Left ventricle myocardium superior (tissue), 1 donor: Measurements from ENCODE around the gene B3GALT6. TPM values are rescaled to one million over a fixed set of nuclear protein-coding genes. Genes with fewer than 3 reads are reported as not detected.
A peak's percentile ranks its signal among the peaks of the same experiment; 100 is the strongest.

ENCODE experiments used
- ATAC-seq: fragments of 200-7000 bp; cut with Tn5 transposase; one replicate; pipeline ENCODE4 v1.9.1; 2020; ENCODE audit warnings: mild to moderate bottlenecking, moderate library complexity
- DNase-seq: peaks from one replicate; pipeline ENCODE4 v3.0.0-alpha.2; 2020
- intact Hi-C: fragments of 100-400 bp; cut with micrococcal nuclease; formaldehyde crosslinking; loops from one replicate; pipeline ENCODE4 v1.11.0; 2022
- total RNA-seq: library from RNA; stranded (reverse); fragmentation: NEBNext Ultra II Directional; extraction: Animal tissue kit (Norgen Biotek cat#: 25700); gene quantifications from one replicate; pipeline ENCODE4 v1.2.1, GENCODE V29; 2021
- donor health status: DM: no; HTN: yes; CAD: no; lungs with severe emphysema.

Gene B3GALT6
- total RNA-seq, 1 donor from 2014 or later: 7.5 TPM

DNA sequence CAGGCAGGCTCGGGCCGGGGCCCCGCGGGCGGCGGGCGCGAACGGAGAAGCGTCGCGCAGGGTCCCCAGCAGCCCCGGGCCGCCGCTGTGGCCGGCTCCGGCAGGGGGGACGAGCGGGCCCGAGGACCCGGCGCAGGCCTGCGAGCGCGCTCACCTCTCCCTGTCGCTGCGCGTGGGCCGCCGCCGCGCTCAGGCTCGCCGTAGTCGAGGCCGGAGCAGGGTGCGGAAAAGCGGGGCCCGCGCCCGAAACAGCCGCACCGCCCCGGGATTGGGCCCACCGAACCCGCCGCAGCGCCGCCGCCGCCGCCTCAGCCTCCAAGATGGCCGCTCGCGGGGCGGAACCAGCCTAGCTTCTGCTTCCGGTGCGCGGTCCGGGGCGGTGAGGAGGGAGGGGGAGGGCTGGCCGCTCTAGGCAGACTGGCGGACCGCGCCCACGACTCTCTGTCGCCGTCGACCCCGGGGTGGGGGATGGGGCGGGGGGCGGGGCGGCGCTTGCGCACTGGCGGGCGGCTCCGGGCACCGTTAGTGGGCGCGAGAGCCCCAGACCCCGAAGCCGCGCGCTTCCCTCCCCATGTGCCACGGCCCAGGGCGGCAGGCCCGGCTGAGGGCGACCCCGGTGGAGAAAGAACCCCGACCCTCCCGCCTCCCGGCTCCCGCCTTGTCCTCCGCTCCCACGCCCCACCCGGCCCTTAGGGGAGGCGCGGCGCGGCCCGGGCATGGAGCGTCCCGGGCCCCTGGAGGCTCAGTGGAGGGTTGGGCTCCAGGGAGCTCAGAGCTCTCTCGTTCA, 41.7 kb downstream of the B3GALT6 start, which contains the start of gene UBE2J2:
Gene UBE2J2, minus strand, starts transcription at position 343 of the 787 bp plus-strand sequence. CDS start 5,862 bp downstream, outside the sequence.
- DNase-seq: peak; percentile 96
- intact Hi-C loops: no loop called here
- ATAC-seq: peak; percentile 98

DNA sequence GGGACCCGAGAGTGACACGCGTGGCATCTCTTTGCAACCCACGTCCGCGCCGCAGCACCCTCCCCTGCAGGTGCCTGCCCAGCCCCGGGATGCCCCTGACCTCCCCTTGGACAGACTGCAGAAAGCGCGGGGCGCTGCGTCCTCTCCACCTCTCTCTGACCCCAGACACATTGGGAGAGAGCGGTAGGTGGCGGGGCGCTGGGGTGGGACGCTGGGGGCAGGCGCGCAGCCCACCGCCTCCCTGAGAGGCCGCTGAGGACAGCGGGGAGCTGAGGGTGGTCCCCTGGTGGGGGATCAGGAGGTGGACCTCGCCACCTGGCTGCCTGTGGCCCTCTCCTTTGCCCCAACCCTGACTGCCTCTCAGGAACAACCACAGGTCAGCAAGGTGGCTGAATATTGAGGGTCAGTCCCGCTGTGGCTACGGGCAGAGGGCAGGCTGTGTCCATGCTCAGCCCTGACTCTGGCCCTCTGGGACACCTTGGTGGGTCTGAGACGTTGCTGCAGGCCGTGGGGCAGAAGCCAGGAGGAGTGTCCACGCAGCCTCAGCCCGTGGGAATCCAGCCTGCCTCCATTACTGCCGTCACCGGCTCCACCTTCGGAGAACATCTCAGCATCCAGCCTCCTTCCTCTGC, 42.4 kb downstream of the B3GALT6 start:
- ATAC-seq: peak; percentile 53
- DNase-seq: no peak
- intact Hi-C loops: no loop called here

DNA sequence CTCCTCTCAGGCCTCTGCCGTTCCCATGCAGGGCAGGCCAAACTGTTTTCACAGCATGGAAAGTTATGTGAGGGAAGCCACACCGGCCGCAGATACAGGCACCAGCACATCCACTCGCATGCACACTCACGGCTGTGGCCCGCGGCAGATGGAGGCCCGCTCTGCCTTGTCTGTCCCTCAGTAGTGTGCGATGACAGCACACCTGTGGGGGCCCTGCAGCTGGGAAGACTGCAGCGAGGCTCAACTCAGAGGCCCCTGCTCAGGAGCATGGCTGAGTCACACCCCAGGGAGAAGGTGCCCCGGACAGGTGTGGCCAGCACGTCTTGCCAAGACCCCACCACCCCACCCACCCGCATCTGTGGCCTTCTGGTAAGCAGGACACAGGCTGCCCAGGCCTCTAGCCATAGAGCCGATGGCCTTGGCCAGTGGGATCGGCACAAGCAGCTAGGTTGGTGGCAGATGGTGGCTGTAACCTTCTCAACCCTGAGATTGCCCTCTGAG, 42.9 kb downstream of the B3GALT6 start:
- ATAC-seq: no peak
- intact Hi-C loops: no loop called here
- DNase-seq: no peak

DNA sequence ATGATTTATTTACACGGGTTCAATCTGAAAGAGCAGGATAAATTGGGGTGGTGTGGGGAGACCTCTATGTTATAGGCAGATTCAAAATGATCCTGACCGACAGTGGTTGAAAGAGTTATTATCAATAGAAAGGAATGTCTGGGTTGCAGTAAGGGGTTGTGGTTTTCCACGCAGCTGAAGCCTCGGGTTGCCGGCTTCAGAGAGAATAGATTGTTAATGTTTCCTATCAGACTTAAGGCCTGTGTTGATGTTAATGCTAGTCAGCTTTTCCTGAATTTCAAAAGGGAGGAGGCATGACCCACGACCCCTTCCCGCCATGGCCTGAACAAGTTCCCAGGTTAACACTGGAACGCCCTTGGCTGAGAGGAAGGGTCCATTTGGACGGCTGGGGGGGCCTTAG, 43.8 kb downstream of the B3GALT6 start:
- ATAC-seq (no peak), DNase-seq (no peak)
- intact Hi-C loops: no loop called here

DNA sequence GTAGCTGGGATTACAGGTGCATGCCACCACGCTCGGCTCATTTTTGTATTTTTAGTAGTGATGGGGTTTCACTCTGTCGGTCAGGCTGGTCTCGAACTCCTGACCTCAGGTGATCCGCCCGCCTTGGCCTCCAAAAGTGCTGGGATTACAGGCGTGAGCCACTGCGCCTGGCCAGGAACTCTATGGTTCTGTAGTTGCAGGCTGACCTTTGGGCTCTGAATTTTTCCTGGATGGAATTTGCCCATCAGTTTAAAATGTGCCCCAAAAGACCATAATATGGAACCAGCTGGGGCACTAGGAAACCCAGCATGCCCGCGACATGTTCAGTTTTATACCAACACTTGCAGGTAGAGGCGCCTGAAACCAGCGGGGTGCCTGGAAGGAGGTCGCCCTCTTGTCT, 46.6 kb downstream of the B3GALT6 start:
- ATAC-seq (no peak), DNase-seq (no peak)
- intact Hi-C loops: no loop called here

DNA sequence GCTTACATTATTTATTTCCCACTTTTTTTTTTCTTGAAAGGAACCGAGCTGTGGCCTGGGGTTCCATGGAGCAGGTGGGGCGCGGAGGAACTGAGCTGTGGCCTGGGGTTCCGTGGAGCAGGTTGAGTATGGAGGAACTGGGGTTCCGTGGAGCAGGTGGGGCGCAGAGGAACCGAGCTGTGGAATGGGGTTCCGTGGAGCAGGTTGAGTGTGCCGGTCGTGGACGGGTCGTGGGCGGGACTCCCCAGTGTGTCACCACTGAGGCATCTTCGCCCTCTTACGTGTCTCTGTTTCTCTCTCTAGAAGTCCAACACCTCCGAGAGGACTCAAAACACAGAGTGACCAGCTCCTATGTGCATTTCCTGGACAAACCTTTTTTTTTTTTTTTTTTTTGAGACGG, 47.0 kb downstream of the B3GALT6 start:
- intact Hi-C loops: no loop called here
- no peak for ATAC-seq
- no peak for DNase-seq

DNA sequence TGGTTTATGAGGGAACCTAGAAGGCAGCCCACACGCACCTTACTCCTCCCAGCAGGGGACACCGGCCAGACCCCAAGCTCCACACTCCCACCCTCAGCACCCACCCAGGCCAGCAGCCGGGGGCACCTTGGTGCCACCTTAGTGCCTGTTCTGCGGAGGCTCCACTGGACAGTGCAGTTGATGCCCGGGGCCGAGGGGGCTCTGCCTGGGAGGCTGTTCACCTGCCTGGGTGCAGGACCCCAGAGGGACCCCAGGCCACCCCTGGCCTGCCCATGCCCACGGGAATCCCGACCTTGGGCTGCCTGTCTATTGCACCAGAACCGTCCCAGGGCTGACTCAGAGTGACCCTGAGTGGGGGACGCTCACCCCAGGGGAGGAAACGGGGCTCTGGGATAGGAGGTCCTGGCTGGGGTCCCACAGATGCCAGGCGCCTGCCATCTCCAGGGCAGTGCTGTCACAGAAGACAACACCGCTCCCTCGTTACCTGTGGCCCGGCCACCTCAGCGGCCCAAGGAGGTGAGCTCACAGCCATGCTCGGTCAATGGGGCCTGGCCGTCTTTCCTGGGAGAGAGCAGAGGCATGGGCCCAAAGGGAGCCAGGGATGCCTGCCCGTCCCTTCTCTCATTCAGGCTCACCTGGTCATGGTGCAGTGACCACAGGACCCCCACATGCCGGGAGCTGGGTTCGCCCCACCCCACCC, 48.9 kb downstream of the B3GALT6 start:
- DNase-seq: no peak
- no peak for ATAC-seq
- intact Hi-C loops: no loop called here

DNA sequence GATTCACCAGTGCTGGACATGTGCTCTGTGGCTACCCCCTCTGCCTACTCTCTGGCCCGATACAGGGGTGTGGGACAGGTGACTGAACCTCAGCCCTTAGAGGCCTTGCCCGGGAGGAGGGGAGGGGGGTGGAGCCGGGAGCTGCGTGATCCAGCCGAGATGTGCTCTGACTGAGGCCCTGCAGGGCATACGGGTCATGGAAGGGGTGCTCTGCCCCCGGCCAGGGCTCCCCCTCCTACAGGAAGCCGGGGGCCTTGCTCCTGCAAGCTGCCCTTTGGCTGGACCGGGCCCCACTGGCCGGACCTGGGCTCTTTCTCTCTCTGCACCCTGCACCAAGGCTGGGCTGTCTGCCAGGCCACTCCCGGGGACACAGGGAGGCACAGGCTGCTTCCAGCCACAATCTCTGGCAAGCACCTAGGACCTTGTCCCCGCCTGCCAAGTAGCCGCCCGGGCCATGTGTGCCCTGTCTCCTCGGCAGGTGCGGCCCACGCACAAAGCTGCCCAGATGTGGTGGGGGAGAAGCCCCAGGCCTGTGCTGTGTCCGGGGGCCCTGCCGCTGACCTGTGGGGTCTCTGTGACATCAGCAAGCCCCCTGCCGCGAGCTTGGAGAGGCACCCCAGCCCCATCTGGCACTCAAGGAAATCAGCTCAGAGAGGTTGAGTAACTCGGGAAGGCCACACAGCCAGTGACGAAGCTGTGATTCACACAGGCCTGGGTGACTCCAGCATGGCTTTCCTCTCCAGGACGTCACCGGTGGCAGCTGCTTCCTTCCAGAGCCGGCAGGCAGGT, 49.7 kb downstream of the B3GALT6 start:
- DNase-seq: peak; percentile 93
- intact Hi-C loops: no loop called here
- peak; percentile 94 for ATAC-seq

DNA sequence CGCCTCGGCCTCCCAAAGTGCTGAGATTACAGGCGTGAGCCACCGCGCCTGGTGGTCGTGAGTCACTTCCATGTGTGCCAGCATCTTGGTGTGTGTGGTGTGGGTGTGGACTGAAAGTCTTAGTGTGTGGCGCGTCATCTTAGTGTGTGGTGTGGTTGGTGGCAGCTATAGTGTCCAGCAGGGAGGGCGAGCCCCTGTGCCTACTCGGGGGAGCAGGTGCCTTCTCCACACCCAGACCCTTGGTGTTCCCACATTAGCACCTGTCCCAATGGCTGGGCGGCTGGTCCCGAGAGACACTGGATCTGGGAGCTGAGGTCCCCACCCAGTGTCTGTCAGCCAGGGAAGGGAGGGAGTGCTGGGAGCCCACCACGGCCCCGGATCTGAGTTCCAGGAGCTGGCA, 51.0 kb downstream of the B3GALT6 start:
- ATAC-seq (no peak), DNase-seq (no peak)
- intact Hi-C loops: no loop called here

DNA sequence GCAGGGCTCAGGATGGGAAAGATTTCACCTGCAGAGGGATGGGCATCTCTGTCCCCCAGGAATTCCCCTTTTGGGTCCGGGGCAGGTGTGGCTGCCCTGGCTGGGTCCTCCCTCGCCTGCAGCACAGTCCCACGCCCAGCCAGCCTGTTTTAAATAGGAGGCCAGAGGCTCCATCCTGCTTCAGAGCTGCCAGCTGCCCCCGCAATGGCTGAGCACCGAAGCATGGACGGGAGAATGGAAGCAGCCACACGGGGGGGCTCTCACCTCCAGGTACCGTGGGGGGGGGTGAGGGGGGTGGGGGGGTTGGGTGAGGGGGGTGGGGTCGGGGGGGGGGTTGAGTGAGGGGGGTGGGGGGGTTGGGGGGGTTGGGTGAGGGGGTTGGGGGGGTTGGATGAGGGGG, 51.8 kb downstream of the B3GALT6 start:
- no peak for ATAC-seq
- DNase-seq: no peak
- intact Hi-C loops: no loop called here

Other genes starting within 250 kb of the B3GALT6 start
- gene HES4, start 232.1 kb upstream of the B3GALT6 start, total RNA-seq: 39.4 TPM
- gene ISG15, start 218.7 kb upstream of the B3GALT6 start, total RNA-seq: 16.4 TPM
- gene AGRN, start 212.1 kb upstream of the B3GALT6 start, total RNA-seq: 18.5 TPM
- gene RNF223, start 157.9 kb upstream of the B3GALT6 start, total RNA-seq: not detected
- 4.0 TPM for gene C1orf159, start 116.1 kb upstream of the B3GALT6 start, total RNA-seq
- gene TTLL10, start 58.4 kb upstream of the B3GALT6 start, total RNA-seq: not detected
- gene TNFRSF18, start 25.6 kb upstream of the B3GALT6 start, total RNA-seq: 0.32 TPM
- 2.3 TPM for gene TNFRSF4, start 18.1 kb upstream of the B3GALT6 start, total RNA-seq
- gene SDF4, start 236 bp upstream of the B3GALT6 start, total RNA-seq: 117 TPM
- 0.50 TPM for gene C1QTNF12, start 14.5 kb downstream of the B3GALT6 start, total RNA-seq
- gene UBE2J2, start 41.6 kb downstream of the B3GALT6 start, total RNA-seq: 39.5 TPM
- gene SCNN1D, start 48.2 kb downstream of the B3GALT6 start, total RNA-seq: 3.0 TPM
- 60.4 TPM for gene ACAP3, start 75.7 kb downstream of the B3GALT6 start, total RNA-seq
- 11.1 TPM for gene PUSL1, start 76.4 kb downstream of the B3GALT6 start, total RNA-seq
- 77.2 TPM for gene INTS11, start 92.4 kb downstream of the B3GALT6 start, total RNA-seq
- gene CPTP, start 92.6 kb downstream of the B3GALT6 start, total RNA-seq: 112 TPM
- gene TAS1R3, start 99.0 kb downstream of the B3GALT6 start, total RNA-seq: 0.57 TPM
- gene DVL1, start 117.2 kb downstream of the B3GALT6 start, total RNA-seq: 144 TPM
- 16.8 TPM for gene MXRA8, start 126.3 kb downstream of the B3GALT6 start, total RNA-seq
- gene AURKAIP1, start 143.0 kb downstream of the B3GALT6 start, total RNA-seq: 268 TPM
- gene CCNL2, start 167.1 kb downstream of the B3GALT6 start, total RNA-seq: 61.0 TPM
- gene MRPL20, start 175.1 kb downstream of the B3GALT6 start, total RNA-seq: 155 TPM
- 2.1 TPM for gene ANKRD65, start 189.0 kb downstream of the B3GALT6 start, total RNA-seq
- 13.5 TPM for gene VWA1, start 203.5 kb downstream of the B3GALT6 start, total RNA-seq
- gene ATAD3C, start 217.5 kb downstream of the B3GALT6 start, total RNA-seq: 1.9 TPM
- 9.5 TPM for gene ATAD3B, start 239.5 kb downstream of the B3GALT6 start, total RNA-seq